Memory B cell (primary cell): Measurements from ENCODE around the gene APOE.
"Not testable (repeated sequence)": the region's sequence is repeated elsewhere in the genome, so short reads cannot be mapped to it uniquely, and the experiment has no call there.

Source experiments
- ATAC-seq: fragments of 150-1000 bp; cut with Tn5 transposase; 2 replicates; pipeline ENCODE4 v1.10.0; 2021; ENCODE audit warnings: low read depth, mild to moderate bottlenecking, moderate library complexity
- DNase-seq, 2 donors: peaks; one replicate each; pipeline ENCODE4 v3.0.0; 2022; ENCODE audit warnings: low spot score in 2 of 2
- H3K27ac Mint-ChIP-seq: one replicate; pipeline ENCODE4 v1.8.0; 2022; ENCODE audit warnings: mild to moderate bottlenecking, moderate library complexity, mixed read lengths
- H3K27me3 Mint-ChIP-seq: one replicate; pipeline ENCODE4 v1.8.0; 2022; ENCODE audit warnings: mixed read lengths
- H3K36me3 Mint-ChIP-seq: one replicate; pipeline ENCODE4 v1.8.0; 2022; ENCODE audit warnings: mild to moderate bottlenecking, mixed read lengths
- H3K4me1 Mint-ChIP-seq: one replicate; pipeline ENCODE4 v1.8.0; 2022; ENCODE audit warnings: mixed read lengths
- H3K4me3 Mint-ChIP-seq: one replicate; pipeline ENCODE4 v1.8.0; 2022; ENCODE audit warnings: mild to moderate bottlenecking, moderate library complexity, mixed read lengths
- H3K9me3 Mint-ChIP-seq: one replicate; pipeline ENCODE4 v1.8.0; 2022; ENCODE audit warnings: mixed read lengths

APOE gene

DNA sequence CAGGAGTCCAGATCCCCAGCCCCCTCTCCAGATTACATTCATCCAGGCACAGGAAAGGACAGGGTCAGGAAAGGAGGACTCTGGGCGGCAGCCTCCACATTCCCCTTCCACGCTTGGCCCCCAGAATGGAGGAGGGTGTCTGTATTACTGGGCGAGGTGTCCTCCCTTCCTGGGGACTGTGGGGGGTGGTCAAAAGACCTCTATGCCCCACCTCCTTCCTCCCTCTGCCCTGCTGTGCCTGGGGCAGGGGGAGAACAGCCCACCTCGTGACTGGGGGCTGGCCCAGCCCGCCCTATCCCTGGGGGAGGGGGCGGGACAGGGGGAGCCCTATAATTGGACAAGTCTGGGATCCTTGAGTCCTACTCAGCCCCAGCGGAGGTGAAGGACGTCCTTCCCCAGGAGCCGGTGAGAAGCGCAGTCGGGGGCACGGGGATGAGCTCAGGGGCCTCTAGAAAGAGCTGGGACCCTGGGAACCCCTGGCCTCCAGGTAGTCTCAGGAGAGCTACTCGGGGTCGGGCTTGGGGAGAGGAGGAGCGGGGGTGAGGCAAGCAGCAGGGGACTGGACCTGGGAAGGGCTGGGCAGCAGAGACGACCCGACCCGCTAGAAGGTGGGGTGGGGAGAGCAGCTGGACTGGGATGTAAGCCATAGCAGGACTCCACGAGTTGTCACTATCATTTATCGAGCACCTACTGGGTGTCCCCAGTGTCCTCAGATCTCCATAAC is at the start of gene APOE:
TSS of gene APOE (plus strand) at position 360 of the 724 bp plus-strand sequence. CDS start 829 bp downstream, outside the sequence.
- Mint-ChIP-seq H3K27ac (no peak within 1 kb of the TSS), H3K4me1 (peaks cover 8% of the 10 kb centered on the region), H3K27me3 (peaks cover 11% of the 10 kb centered on the region), H3K36me3 (peaks cover 4% of the 10 kb centered on the region), H3K4me3 (no peak within 1 kb of the TSS), H3K9me3 (no peaks in the 10 kb centered on the region)
- DNase-seq: no peak
- no peak for ATAC-seq

- H3K4me1 Mint-ChIP-seq: no peaks in the 10 kb centered on the region
- no peak for DNase-seq
- H3K27ac Mint-ChIP-seq: no peak overlapping the region
- H3K9me3 Mint-ChIP-seq: no peaks in the 10 kb centered on the region
- H3K36me3 Mint-ChIP-seq: peaks cover under 1% of the 10 kb centered on the region
- no peak overlapping the region for H3K4me3 Mint-ChIP-seq
- peaks cover 15% of the 10 kb centered on the region for H3K27me3 Mint-ChIP-seq
- ATAC-seq: no peak
Observed at GRCh38 chr19:44856421-44857083, 49.0 kb upstream of the APOE start.

GRCh38 chr19:44857837-44858236 is 47.8 kb upstream of the APOE start:
- no peaks in the 10 kb centered on the region for H3K4me1 Mint-ChIP-seq
- no peaks in the 10 kb centered on the region for H3K9me3 Mint-ChIP-seq
- no peak overlapping the region for H3K4me3 Mint-ChIP-seq
- ATAC-seq (no peak), DNase-seq (no peak)
- H3K27me3 Mint-ChIP-seq: peaks cover 13% of the 10 kb centered on the region
- H3K27ac Mint-ChIP-seq: no peak overlapping the region
- H3K36me3 Mint-ChIP-seq: peaks cover 4% of the 10 kb centered on the region

- H3K27ac Mint-ChIP-seq, H3K36me3 Mint-ChIP-seq, ATAC-seq, H3K4me1 Mint-ChIP-seq, H3K4me3 Mint-ChIP-seq, DNase-seq, H3K9me3 Mint-ChIP-seq: not testable (repeated sequence)
- H3K27me3 Mint-ChIP-seq: peaks cover 12% of the 10 kb centered on the region
Observed at GRCh38 chr19:44861576-44861975, 44.0 kb upstream of the APOE start.

GRCh38 chr19:44863990-44864389 is 41.6 kb upstream of the APOE start:
- no peak for ATAC-seq
- Mint-ChIP-seq H3K27me3 (peaks cover 16% of the 10 kb centered on the region), H3K4me1 (no peaks in the 10 kb centered on the region), H3K27ac (no peak overlapping the region), H3K4me3 (no peak overlapping the region), H3K9me3 (no peaks in the 10 kb centered on the region), H3K36me3 (peaks cover 4% of the 10 kb centered on the region)
- no peak for DNase-seq

- Mint-ChIP-seq H3K27ac (no peak overlapping the region), H3K36me3 (peaks cover 4% of the 10 kb centered on the region), H3K4me3 (no peak overlapping the region)
Observed at GRCh38 chr19:44865196-44865767, 40.3 kb upstream of the APOE start.

DNA sequence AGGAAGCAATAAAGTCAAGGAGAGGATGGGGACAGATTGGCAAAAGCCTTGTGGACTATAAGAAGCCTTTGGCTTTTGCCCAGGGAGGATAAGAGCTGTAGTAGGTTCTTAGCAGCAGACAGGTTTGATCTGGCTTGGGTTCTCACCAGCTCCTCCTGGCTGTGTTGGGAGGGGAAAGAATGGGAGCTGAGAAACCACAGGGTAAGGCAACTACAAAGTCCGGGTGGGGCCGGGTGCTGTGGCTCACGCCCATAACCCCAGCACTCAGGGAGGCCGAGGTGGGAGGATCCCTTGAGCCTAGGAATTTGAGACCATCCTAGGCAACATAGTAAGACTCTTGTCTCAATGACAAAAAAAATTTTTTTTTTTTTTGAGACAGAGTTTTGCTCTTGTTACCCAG is 38.9 kb upstream of the APOE start:
- Mint-ChIP-seq H3K4me1 (no peaks in the 10 kb centered on the region), H3K27me3 (peaks cover 14% of the 10 kb centered on the region), H3K9me3 (no peaks in the 10 kb centered on the region), H3K4me3 (no peak overlapping the region), H3K36me3 (peaks cover 2% of the 10 kb centered on the region), H3K27ac (no peak overlapping the region)
- DNase-seq (no peak), ATAC-seq (no peak)

More at GRCh38 chr19:44865196-44865767, 40.3 kb upstream of the APOE start:
- ATAC-seq (no peak), DNase-seq (no peak)
- Mint-ChIP-seq H3K9me3 (no peaks in the 10 kb centered on the region), H3K27me3 (peaks cover 16% of the 10 kb centered on the region), H3K4me1 (no peaks in the 10 kb centered on the region)

DNA sequence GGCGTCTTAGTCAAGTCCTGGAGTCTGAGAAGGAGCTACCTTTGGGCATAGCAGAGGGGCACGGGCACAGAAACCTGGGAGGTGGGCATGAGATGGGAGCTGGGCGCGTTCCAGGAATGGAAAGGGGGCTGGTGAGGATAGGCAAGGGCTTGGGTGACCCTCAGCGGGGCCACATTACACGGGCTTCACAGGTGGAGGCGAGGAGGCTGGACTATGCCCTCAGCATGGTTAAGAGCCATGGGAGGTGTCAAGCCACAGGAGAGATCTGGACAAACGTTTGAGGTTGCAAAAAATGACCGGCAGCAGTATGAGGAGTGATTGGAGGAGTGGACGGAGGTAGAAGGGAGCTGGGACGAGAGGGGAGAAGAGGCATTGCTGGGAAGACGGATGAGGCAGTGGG is 38.0 kb upstream of the APOE start:
- Mint-ChIP-seq H3K36me3 (no peaks in the 10 kb centered on the region), H3K27me3 (peaks cover 15% of the 10 kb centered on the region), H3K4me1 (no peaks in the 10 kb centered on the region), H3K27ac (no peak overlapping the region), H3K9me3 (no peaks in the 10 kb centered on the region), H3K4me3 (no peak overlapping the region)
- no peak for DNase-seq
- no peak for ATAC-seq

GRCh38 chr19:44869733-44870470 is 35.7 kb upstream of the APOE start:
- Mint-ChIP-seq H3K27ac (no peak overlapping the region), H3K4me1 (no peaks in the 10 kb centered on the region), H3K4me3 (no peak overlapping the region), H3K9me3 (no peaks in the 10 kb centered on the region), H3K27me3 (peaks cover 19% of the 10 kb centered on the region), H3K36me3 (no peaks in the 10 kb centered on the region)
- ATAC-seq: no peak
- DNase-seq: no peak

DNA sequence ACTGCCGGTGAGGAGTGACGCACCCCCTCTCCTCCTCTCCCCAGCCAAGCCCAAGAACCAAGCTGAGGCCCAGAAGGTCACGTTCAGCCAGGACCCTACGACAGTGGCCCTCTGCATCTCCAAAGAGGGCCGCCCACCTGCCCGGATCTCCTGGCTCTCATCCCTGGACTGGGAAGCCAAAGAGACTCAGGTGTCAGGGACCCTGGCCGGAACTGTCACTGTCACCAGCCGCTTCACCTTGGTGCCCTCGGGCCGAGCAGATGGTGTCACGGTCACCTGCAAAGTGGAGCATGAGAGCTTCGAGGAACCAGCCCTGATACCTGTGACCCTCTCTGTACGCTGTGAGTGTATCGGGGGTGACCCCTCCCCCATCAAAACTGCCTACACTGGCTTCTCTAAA is 33.8 kb upstream of the APOE start:
- ATAC-seq (no peak), DNase-seq (no peak)
- no peak overlapping the region for H3K27ac Mint-ChIP-seq
- no peaks in the 10 kb centered on the region for H3K9me3 Mint-ChIP-seq
- no peaks in the 10 kb centered on the region for H3K36me3 Mint-ChIP-seq
- H3K4me1 Mint-ChIP-seq: no peaks in the 10 kb centered on the region
- H3K4me3 Mint-ChIP-seq: no peak overlapping the region
- peaks cover 20% of the 10 kb centered on the region for H3K27me3 Mint-ChIP-seq

DNA sequence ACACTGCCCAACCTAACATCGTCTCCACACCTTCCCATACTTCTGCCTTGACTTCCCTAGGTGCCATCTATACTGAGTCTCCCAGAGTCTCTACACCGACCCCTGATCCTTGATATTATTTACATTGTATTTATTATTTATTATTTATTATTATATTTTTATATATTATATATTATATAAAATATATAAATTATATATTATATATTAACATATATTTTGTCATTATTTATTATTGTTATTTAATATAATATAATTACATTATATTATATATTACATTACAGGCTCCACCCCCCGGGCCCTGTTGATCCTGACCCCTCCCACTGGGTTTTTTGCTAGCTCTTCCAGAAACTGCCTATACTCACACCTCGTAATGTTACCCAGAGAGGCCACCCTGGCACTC is 32.9 kb upstream of the APOE start:
- ATAC-seq (no peak), DNase-seq (no peak)
- Mint-ChIP-seq H3K36me3 (no peaks in the 10 kb centered on the region), H3K4me3 (no peak overlapping the region), H3K27me3 (peaks cover 21% of the 10 kb centered on the region), H3K27ac (no peak overlapping the region), H3K9me3 (no peaks in the 10 kb centered on the region), H3K4me1 (no peaks in the 10 kb centered on the region)

GRCh38 chr19:44874317-44874716 is 31.3 kb upstream of the APOE start:
- DNase-seq (no peak), ATAC-seq (no peak)
- H3K36me3 Mint-ChIP-seq: no peaks in the 10 kb centered on the region
- H3K4me1 Mint-ChIP-seq: no peaks in the 10 kb centered on the region
- no peak overlapping the region for H3K4me3 Mint-ChIP-seq
- H3K27me3 Mint-ChIP-seq: peaks cover 22% of the 10 kb centered on the region
- H3K27ac Mint-ChIP-seq: no peak overlapping the region
- no peaks in the 10 kb centered on the region for H3K9me3 Mint-ChIP-seq

DNA sequence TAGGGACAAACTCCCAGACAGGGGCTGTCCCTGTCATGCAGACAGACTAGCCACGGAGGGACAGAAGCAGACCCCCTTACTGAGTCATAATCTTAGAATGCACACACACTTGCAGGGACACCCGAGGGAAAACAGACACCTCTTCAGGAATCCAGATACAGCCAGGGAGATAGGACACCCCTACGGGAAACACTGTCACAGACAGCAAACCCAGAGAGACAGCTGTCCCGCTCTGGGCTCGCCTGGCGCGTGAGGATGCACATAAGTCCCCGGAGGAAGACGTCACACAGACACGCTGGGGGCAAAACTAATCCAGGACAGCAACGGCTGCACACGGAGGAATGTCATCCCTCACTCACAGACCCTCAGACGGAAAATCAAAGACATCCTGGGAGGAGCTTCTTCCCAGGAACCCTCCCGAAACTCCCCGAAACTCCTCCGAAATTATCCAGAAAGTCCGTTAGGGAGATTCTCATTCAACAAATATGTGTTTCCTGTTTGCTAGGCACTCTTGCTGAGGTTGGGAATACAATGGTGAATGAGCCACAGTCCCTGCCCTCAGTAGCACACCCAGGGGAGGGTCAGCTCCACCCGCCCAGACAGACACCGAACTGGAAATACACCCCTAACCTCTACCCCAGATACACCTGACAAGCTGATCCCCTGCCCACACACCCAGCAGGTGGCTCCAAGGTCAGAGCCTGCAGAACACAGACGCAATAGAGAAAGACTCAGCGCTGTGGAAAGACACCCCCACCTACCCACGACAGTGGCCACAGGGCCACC is 29.7 kb upstream of the APOE start:
- DNase-seq: no peak
- no peaks in the 10 kb centered on the region for H3K9me3 Mint-ChIP-seq
- H3K27me3 Mint-ChIP-seq: peaks cover 24% of the 10 kb centered on the region
- no peak overlapping the region for H3K27ac Mint-ChIP-seq
- no peak overlapping the region for H3K4me3 Mint-ChIP-seq
- H3K36me3 Mint-ChIP-seq: no peaks in the 10 kb centered on the region
- H3K4me1 Mint-ChIP-seq: no peaks in the 10 kb centered on the region
- no peak for ATAC-seq
